HG03066 (cell line): ENCODE measurements around the gene GPR135.
"Not testable (repeated sequence)": the region's sequence is repeated elsewhere in the genome, so short reads cannot be mapped to it uniquely, and the experiment has no call there.

Experiments used
- ATAC-seq: cut with Tn5 transposase; IDR thresholded peaks from one replicate; pipeline ENCODE4 v1.9.1; 2021; ENCODE audit warnings: low read depth; ENCODE audit not compliant: unreplicated experiment

Gene GPR135

GRCh38 chr14:59475709-59476108, 10.5 kb upstream of the GPR135 start:
- no peak for ATAC-seq

DNA sequence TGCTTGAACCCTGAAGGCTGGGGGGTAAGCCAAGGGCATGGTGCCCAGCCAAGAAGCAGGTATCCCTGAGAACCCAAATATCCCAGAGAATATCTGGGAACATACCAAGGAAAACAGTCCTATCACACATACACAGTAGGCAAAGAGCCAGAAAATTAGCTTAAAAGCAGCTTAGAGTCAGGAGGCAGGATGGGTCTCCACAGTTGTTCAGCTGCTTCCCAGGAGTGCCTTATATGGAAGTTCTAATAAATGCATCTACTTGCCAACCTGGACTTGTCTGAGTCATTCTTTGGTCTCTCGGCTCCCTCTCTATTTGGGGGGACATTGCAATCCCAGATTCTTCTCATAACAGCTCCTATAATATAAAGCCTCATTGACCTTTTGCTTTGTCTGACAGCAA, 9.0 kb upstream of the GPR135 start:
- ATAC-seq, result no peak

DNA sequence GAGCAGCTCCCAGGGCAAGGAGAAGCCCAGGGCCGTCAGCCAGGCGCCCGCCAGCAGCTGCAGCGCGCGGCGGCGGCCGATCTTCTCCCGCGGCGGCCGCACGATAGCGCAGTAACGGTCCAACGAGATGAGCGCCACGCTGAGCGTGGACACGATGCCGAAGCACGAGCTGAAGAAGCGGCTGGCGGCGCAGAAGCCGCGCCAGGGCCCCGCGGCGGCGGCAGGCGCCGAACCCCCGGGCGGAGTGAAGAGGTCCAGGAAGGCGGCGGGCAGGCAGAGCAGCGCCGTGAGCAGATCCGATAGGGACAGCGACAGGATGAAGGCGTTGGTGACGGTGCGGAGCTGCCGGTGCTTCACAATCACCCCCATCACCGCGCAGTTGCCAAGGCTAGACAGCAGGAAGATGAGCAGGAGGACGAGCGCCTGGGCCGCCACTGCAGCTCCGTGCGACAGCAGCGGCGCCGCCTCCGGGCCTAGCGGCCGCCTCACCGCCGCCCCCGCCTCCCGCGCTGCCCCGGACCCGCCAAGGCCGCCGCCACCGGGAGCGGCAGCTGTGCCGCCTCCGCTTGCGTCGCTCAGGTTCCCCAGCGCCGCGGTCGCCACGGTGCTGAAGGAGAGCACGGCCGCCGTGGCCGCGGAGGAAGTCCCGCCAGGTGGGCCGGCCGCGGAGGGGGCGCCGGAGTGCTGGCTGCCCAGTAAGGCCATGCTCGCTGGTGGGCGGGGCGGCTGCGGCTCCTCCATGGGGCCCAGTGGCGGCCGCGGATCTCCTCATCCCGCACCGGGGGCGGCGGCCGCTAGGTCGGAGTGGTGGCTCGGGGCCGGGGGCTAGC, 479 bp downstream of the GPR135 start:
- peak; percentile 60 for ATAC-seq

GRCh38 chr14:59463787-59464485, 1.2 kb downstream of the GPR135 start:
- ATAC-seq, result peak; percentile 29

- no peak for ATAC-seq
Measured at GRCh38 chr14:59461891-59462290, 3.3 kb downstream of the GPR135 start.

- no peak for ATAC-seq
Measured at GRCh38 chr14:59460378-59460777, 4.8 kb downstream of the GPR135 start.

- ATAC-seq, result no peak
Measured at GRCh38 chr14:59458486-59458885, 6.7 kb downstream of the GPR135 start.

GRCh38 chr14:59455411-59455810, 9.8 kb downstream of the GPR135 start:
- no peak for ATAC-seq

GRCh38 chr14:59454139-59454538, 11.0 kb downstream of the GPR135 start:
- ATAC-seq, result no peak

DNA sequence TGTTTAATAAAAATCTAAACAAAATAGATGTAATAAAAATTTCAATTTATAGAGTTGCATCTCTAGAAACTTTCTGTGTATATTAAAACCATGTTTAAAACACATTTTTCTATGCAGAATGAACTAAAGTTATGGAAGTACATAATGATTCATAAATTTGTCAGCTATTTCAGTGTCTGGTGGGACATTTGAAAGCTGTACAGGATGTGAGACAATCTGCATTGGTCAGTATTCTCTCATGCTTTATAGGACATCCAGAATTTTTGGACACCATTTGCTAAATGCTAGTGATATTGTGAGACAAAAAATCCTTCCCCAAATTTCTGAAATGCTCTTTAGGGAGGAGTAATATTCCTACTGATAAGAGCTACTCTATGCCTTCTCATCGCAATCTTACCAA, 13.3 kb downstream of the GPR135 start:
- no peak for ATAC-seq

DNA sequence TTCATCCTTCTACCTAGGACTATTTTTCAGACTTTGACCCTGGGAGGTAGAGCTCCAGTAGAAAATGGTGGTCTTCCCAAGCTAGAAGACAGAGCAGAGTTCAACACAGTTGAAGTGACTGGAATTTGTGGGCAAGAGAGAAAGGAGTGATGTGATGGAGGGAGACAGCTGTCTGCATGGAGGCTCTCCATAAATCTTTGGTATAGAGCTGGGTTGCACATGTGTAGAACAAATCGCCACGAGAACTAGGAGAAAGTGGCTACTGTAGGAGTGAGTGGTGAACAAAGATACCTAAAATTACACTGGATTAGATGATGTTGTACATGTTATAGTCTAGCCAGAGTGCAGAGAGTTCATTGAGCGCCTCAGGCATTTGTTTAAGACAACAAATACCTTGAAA, 14.5 kb downstream of the GPR135 start:
- no peak for ATAC-seq

GRCh38 chr14:59448673-59449072, 16.5 kb downstream of the GPR135 start:
- ATAC-seq, result not testable (repeated sequence)

DNA sequence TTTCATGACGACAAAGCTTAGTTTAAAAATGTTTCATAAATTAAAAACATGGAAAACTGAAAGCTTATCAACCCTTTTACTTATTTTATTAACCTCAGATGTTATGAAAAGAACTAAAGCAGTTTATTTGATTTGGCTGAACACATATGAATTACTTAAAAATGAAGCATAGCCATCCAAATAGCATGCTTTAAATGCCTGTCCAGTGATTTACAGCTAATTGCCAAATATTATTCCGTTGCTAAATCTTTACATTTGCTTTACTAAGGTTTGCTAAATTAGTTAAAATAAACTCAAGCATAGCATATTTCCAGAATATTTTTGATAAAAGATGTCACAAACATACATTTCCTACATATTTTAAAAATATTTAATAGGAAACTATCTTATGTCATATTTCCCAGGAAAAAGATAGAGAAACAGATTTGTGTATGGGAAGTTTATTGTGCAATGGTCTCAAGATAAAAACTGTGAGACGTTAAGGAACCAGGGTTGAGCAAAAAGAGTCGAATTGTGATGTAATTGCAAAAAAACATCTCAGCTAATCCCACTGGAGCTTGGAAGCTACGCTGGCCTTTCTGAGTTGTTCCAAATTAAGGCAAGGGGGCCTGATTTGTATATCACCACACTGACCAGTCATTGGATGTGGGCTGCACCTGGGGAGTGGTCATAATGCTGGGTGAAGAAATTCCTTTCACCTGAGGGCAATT, 25.8 kb downstream of the GPR135 start:
- no peak for ATAC-seq

DNA sequence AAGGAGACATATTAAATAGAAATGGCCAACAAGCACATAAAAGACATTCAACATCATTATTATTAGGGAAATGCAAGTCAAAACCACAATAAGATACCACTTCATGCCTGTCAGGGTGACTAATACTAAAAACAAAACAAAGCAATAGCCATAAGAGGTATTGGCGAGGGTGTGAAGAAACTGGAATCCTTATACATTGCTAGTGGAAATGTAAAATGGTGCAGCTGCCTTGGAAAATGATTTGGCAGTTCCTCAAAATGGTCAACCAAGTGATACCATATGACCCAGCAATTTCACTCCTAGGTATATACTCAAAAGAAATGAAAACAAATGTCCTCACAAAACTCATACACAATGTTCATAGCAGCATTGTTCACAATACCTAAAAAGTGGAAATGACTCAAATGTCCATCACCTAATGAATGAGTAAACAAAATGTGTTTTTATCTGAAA, 27.0 kb downstream of the GPR135 start:
- ATAC-seq, result no peak

DNA sequence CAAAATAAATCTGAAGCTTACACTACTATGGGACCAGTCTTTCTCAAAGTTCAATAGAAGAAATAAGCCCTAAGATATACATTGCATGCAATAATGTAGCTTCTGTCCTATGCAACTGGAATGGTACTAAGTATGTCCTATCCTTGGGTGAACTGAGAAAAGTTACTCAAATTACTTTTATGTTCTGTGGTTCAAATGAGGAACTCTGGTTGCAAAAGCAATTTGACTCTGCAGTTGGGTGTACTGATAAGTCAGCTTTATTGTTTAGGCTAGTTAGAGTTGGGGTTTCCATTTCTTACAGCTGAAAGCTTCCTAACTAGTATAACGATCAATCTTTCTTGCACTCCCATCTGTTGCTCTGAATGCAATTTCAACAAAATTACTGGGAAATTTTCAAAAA, 29.2 kb downstream of the GPR135 start:
- no peak for ATAC-seq

DNA sequence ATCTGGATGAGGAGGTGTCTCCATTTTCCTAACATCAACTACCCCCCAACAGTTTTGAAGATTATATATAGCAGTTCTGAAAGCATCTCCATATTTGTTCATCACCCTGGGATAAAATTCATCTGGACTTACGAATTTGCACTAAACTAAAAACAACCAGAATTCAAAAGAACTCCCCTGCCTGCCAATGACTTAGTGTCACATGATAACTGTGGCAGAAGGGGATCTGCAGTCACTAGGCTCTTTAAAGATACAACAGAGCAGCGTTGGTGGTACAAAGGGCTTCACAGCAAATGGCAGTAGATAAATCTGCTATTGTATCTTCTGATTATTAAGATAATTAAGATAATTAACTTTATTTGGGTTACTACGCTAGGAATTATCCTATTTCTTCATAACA, 30.1 kb downstream of the GPR135 start:
- ATAC-seq, result no peak

- ATAC-seq, result no peak
Measured at GRCh38 chr14:59429790-59430189, 35.4 kb downstream of the GPR135 start.

DNA sequence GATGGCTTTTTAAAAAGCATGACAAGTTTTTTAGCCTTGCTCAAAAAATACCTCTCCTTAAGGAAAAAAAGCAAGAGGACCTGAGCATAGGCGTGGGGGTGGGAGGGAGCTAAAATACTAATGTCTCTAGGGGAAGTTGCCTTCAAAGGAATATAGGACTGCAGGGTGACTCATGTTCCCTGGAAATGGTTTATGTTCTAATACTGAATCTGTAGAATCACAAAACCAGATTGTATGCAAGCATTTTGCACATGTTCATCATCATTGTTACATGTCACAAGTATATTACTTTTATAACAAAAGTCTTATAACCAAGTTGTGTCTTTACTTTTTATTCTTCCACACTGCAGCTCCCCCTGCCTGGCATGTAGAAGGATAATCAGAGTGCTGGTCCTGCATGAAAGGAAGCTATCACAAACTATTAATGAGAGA, 36.6 kb downstream of the GPR135 start:
- no peak for ATAC-seq

GRCh38 chr14:59427653-59428580, 37.3 kb downstream of the GPR135 start:
- no peak for ATAC-seq

DNA sequence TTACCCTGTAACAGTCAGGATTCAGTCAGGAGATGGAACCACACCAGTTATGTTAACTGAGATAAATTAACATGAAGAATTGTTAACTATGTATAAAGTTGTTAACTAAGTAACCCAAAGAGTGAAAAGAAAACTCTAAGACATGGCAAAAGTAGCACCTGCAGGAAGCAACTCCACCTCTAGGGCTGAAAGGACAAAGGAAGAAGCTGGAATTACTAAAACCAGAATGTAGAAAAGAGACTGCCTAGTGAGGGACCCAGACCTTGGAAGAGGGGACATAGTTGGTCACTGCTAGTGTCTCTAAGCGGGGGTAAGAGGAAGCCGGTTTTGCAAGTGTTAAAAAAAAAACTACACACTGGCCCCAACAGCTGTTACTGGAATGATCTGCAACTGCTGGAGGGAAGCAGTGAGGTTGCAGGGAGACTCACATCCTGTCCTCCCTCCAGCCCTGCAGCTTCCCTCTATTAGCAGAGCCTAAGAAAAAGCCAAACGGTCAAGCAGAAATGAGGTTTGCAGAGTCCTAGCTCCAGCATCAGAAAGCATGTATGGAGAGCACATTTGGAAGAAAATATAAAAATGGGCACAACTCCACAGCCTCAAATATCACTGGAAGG, 39.8 kb downstream of the GPR135 start:
- ATAC-seq, result no peak
